GM21737 (cell line): ENCODE measurements around the gene PNPLA3.

Source experiments
- ATAC-seq: cut with Tn5 transposase; IDR thresholded peaks from one replicate; pipeline ENCODE4 v1.9.1; 2021; ENCODE audit warnings: mild to moderate bottlenecking, moderate library complexity; ENCODE audit not compliant: unreplicated experiment

PNPLA3 gene

DNA sequence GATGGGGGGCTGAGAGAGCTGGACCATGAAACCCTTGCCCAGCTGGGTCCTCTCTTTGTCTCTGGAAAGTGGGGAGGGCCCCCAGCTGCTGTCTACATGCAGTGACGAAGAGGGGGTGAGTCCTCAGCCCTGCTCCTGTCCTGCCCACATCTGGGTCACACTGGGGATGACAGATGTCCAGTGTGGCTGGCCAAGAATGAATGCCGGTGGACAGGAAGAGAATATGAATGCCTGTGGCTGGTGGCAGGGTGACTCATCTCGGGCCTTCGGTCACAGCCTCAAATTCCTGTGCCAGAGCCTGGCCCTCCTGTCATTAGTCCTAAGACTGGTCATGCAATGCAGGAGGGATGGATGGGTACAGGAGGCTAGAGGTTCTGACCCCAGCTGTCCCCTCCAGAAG, 2.2 kb upstream of the PNPLA3 start:
- no peak for ATAC-seq

DNA sequence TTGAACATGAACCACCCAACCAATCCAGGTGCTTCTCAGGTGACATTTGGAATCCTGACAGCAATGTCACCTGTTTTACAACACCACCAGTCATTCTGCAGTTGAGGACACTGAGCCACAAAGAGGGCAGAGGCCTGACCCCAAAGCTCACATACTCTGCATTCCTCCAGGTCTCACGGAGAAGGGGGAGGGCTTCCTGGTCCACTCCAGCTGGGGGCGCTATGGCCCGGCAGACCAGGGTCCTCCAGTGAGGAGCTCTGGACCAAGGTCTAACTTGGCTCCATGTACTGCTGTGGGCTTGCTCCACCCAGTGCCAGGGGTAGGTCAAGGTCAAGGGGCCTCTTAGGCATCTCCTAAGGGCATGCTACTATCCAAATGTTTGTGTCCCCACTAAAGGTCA, 1.5 kb upstream of the PNPLA3 start:
- ATAC-seq: no peak

- ATAC-seq: no peak
Measured at GRCh38 chr22:43923191-43923590, 414 bp upstream of the PNPLA3 start.

DNA sequence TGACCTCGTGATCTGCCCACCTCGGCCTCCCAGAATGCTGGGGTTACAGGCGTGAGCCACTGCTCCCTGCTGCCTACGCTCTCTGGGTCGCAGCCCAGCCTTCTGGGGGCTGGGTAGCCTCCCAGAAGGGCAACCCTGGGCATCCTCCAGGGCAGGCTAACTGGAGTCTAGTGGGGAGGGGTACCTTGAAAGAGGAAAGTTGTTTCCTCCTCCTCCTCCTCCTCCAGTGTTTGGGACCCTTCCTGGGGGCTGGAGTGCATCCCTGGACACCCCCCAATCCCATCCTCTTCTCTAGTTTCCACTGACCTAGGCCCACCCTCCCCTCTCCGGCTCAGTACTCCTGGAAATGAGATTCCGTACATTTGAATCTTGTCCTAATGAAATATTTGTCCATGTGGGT, 1.3 kb downstream of the PNPLA3 start:
- no peak for ATAC-seq

DNA sequence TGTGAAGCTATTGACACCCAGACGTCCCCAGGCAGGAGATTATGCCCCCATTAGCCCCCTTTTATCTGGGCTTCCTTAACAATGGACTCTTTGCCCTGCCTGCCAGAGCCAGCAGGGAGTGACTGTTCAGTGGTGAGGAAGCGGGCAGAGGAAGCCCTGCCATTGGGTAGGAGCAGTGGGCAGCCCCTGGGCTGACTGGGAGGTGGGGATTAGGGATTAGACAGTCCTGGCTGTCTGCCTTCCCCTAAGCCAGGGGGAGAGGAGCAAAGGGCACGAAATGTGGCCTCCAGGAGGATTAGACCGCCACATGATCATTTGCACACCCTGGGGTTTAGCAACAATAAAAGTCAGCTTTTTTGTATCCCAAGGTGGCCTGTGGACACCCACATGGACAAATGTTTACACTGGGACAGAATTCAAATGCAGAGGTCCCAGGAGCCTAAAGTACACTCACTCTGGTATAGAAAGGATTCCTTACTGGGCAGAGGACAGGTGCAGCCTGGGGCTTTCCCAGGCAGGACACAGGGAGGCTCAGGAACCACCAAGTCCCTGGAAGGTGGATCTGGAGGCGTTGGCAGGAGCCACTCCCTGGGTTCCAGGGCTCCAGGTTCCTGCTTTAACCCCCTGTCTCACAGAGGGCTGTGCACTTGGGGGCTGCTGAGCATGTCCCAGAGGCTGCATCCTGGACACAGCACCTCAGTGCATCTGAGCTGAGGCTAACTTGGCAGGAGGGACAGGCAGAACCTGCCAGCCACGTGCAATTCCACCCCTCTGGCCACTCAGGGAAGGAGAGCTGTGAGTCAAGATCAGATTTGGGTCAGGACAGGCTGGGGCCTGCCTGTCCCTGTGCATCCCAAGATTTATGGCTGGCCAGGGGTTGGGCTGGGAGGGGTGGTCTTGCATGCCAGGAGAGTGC, 2.1 kb downstream of the PNPLA3 start:
- no peak for ATAC-seq

DNA sequence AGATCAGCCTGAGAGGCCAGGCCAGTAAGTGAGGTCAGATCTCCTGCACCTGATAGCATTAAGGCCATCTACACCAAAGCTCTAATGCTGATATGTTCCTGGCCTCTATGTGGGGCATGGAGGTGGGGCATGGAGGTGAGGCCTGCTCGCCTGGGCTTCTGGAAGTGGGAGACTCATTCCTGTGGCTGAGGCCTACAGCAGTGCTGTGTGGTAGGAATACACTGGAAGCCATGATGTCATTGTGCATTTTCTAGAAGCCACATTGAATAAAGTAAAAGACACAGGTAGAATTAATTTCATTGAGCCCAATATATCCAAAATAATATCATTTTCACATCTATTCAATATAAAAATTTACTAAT, 2.7 kb downstream of the PNPLA3 start:
- no peak for ATAC-seq

DNA sequence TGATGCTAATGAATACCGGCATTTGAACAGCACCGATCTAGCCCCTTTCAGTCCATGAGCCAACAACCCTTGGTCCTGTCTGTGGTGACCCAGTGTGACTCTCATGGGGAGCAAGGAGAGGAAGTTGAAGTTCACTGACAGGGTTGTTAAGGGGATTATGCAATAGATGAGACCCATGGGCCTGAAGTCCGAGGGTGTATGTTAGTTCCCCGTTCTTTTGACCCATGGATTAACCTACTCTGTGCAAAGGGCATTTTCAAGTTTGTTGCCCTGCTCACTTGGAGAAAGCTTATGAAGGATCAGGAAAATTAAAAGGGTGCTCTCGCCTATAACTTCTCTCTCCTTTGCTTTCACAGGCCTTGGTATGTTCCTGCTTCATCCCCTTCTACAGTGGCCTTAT, 4.9 kb downstream of the PNPLA3 start:
- ATAC-seq: no peak

DNA sequence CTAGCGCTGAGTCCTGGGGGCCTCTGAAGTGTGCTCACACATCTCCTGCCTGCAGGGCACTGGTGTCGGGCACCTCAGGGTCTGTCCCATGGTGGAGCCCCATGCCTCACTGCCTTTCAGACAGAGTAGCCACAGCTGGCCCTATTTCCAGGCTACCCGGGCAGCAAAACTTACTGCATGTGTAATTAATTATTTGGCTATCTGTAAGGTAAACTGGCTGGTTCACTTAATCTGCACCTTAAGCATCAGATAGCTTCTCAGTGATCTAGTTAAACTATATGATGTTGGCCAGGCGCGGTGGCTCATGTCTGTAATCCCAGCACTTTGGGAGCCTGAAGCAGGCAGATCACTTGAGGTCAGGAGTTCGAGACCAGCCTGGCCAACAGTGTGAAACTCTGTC, 5.3 kb downstream of the PNPLA3 start:
- ATAC-seq: no peak

- no peak for ATAC-seq
Measured at GRCh38 chr22:43931771-43932170, 8.2 kb downstream of the PNPLA3 start.

- no peak for ATAC-seq
Measured at GRCh38 chr22:43941449-43941848, 17.8 kb downstream of the PNPLA3 start.

GRCh38 chr22:43944670-43945430, 21.2 kb downstream of the PNPLA3 start:
- no peak for ATAC-seq

GRCh38 chr22:43945632-43946383, 22.2 kb downstream of the PNPLA3 start:
- no peak for ATAC-seq

GRCh38 chr22:43946384-43946667, 22.7 kb downstream of the PNPLA3 start:
- ATAC-seq: no peak

DNA sequence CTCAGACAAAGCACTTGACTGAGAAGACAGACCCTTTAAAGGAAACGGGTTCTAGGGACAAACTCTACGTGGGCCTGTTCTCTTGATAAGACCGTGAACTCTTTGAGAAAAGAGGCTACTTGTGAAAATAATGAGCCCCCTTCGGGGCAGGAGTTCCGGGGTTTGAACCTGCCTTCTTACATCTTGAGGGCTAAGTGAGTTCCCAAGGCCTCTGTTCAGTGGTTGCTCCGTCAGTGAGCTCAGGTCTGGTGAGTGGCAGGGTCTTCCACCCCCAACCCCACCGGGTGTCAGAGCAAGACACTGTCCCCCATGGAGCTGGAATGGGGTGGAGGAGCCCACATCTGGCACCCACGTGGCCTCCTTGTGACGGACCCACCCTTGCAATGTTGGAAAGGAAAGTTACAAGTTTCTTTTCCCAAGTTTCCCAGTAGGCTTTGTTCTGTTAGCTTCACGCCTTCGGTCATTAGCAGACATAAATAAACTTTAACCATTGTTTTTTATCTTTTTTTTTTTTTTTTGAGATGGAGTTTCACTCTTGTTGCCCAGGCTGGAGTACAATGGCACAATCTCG, 25.3 kb downstream of the PNPLA3 start:
- ATAC-seq: no peak

GRCh38 chr22:43951391-43951790, 27.8 kb downstream of the PNPLA3 start:
- no peak for ATAC-seq

GRCh38 chr22:43951966-43952365, 28.4 kb downstream of the PNPLA3 start:
- ATAC-seq: no peak

GRCh38 chr22:43953988-43954785, 30.6 kb downstream of the PNPLA3 start:
- no peak for ATAC-seq

- peak; percentile 80 for ATAC-seq
Measured at GRCh38 chr22:43955040-43955882, 31.7 kb downstream of the PNPLA3 start, which contains the start of gene SAMM50. SAMM50 (plus strand) TSS chr22:43955442; CDS start chr22:43955578, 136 bp downstream.
